ENCODE measurements around the gene NBL1.

Gene NBL1

GRCh38 chr1:19706136-19706535 is 62.0 kb downstream of the NBL1 start:
- DNase-seq: no peak

All from NCI-H526 treated with DMSO at 0.1 percent for 48 hours (cell line).